Hematopoietic multipotent progenitor cell (in vitro differentiated cells): Measurements from ENCODE around the gene ARID5B. TPM values are rescaled to one million over a fixed set of nuclear protein-coding genes. Genes with fewer than 3 reads are reported as not detected.

Experiments used
- DNase-seq, 3 donors: peaks; one replicate each; pipeline ENCODE4 v3.0.0-alpha.2; 2011 to 2015; ENCODE audit warnings: low read depth in 2 of 3, low spot score in 2 of 3
- total RNA-seq: library from RNA; depleted of rRNA; stranded (reverse); fragments of >200 nt; gene quantifications from one replicate; pipeline ENCODE4 v1.2.3, GENCODE V29; 2012

ARID5B gene
- total RNA-seq, 1 donor, result 11.3 TPM

DNA sequence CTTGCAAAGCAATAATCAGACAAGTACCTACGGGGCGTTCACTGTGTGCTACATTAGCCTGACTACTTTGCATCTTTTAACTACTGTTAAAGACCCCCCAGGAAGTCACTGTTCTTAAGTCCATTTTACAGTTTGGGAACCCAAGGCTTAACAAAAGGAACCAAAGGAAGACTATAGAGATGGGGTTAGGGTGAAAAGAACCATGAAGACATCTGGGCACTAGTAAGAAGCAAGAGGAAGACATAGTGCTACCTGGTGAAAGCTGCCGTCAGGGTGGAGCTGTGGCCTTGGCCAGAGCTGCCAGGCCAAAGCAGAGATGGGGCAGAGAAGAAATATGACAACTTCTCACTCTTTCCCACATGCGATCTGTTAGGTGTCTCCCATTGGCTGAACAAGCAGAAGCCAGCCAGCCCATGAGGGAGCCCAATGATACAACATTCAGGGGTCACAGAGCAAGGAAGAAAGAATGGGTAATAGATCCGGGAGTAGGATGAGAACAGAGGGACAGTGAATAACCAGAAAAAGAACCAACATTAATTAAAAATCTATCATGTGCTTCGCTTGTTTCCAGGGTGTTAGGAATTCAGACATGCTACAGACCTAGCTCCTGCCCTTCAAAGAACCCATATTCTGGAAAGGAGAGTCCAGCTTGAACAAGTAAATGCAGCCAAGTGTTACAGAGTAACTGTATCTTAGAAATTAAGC is 85.4 kb downstream of the ARID5B start:
- no peak for DNase-seq

DNA sequence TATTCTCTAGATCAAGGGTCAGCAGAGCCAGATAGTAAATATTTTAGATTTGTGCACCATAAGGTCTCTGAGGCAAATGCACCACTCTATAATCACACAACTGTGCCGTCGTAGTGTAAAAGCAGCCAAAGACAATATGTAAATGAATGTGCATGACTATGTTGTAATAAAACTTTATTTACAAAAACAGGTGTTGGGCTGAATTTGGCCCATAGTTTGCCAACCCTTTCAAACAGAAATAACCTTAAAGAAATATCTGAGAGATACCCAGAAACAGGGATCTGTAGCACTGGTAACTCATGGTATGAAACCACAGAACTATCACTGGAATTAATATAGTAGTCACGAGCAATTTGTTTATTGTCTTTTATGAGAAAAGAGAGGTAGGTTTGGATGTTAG is 86.0 kb downstream of the ARID5B start:
- DNase-seq, result no peak

DNA sequence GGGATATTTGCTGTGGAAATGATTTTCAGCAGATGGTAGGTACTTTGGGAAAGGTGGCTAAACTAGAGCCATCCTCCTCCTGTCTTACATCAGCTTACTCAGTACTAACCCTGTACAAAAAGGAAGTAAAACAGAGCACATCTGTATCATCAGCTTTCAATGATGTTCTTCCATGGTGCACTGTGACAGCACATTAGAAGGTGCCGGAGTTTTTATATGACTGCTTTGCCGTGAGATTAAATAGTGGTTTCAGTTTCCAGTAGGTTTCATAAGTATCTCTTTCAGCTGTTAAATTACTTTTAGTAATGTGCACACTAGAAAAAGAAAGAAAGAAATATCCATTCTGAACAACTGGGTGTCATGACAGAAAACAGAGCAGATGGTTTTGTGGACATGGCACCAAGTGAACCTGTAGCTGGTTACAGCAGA is 86.5 kb downstream of the ARID5B start:
- DNase-seq, result peak in 1 of 3 donors; percentile 50

GRCh38 chr10:61989995-61990760 is 88.7 kb downstream of the ARID5B start:
- no peak for DNase-seq

GRCh38 chr10:61990761-61991135 is 89.2 kb downstream of the ARID5B start:
- DNase-seq, result no peak

DNA sequence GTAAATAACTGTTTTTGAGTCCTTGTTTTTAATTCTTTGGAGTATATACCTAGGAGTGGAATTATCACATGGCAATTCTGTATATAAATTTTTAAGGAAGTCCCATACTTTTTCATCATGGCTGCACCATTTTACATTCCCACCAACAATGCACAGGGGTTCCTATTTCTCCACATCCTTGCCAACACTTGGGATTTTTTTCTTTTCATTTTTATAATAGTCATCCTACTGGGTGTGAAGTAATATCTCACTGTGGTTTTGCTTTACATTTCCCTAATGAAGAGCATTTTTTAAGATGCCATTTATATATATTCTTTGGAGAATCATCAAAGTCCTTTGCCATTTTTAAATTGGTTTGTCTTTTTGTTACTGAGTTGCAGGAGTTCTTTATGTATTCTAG is 89.7 kb downstream of the ARID5B start:
- no peak for DNase-seq

- no peak for DNase-seq
These were observed 90.6 kb downstream of the ARID5B start for GRCh38 chr10:61992059-61992460.

DNA sequence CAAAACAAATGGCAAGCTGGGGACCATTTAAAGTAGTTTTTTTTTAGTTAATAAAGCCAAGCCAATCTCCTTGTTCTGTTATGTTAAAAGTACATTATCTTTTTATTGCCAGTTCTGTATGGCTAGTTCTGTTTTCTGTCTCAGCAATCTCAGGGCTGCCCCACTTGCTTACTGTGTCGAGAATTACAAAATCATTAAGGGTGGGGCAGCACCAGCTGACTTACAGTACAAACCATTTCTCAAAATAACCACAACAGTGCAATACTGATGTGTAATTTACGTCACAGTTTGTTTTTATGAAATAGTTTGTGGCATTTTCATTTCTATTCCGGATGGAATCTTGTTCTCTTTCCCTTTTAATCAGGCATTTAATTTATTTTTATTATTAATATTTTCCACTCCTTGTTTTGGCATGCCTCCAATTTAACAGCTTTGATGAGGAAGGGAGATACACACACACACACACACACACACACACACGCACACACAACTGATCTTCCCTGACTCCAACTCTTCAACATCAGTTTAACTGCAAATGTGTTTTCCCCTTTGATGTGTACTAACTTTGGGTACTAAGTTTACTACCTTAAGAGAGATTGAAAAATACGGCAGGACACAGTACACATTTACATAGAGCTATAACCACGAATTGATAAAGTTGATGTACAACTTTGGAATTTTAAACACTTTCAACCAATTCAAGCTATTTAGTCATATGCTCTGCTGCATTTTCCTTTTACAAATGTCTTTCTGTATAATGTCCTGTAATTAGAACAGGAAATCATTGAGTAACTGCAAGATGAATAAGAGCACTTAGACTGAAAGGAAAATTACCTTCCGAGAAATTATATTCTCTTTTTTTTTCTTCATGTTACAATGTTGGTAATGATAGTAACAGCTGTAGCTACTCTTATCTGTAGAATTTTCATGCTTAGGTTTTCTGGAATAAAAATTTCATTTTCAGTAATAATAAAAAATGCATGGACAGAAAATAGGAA is 91.5 kb downstream of the ARID5B start:
- peak; percentile 36 to 78 (median 50) for DNase-seq

GRCh38 chr10:61993711-61994401 is 92.4 kb downstream of the ARID5B start:
- DNase-seq, result peak in 1 of 3 donors; percentile 20

DNA sequence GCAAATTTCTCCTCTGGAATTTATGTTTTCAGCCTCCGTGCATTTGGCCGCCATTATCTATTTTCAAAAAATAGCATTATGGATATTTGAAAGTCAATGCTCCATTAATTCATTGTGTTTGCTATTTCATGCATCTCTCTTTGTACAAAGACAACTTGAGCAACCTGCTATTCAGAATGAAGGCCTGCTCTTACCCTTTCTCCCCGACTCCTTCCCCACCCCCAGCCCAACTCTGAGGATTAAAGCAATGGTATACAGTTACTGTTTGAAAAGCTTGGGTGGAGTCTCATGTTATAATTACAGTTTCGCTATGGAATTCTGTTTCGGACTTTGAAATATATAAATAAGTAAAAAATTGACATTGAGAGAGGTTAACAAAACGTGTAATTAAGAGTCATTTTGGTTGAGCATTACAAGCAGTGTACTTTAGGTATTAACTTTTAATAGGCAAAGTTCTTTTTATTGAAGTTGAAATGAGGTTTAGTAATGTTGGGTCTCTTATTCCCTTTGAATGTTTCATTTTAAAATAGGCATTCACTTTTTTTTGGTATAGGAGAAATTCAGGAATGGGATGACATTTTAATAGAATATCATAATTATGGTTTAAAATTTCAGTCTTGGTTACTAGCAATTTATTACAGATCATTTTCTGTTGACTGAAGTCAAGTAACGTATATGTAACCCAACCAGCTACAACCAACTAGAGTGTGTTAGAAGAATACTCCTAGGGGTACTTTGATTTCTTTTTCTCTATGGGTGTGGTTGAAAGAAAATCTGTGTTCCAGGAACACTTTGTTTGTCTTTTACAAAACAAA is 93.1 kb downstream of the ARID5B start:
- DNase-seq, result no peak

DNA sequence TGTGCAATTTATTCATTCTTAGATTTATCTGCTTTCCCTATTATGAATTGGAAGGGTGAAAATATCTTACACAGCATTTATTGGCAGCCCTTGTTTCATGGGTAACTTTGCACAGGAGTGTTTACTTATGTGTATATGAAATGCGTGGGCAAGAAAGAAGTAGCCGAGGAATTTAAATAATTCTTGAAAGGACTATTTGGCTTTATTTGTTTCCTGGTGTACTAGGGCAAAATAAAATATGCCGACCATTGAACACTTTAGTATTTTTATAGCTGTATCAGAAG is 93.7 kb downstream of the ARID5B start:
- no peak for DNase-seq

- DNase-seq, result no peak
These were observed 97.4 kb downstream of the ARID5B start for GRCh38 chr10:61998937-61999336.

DNA sequence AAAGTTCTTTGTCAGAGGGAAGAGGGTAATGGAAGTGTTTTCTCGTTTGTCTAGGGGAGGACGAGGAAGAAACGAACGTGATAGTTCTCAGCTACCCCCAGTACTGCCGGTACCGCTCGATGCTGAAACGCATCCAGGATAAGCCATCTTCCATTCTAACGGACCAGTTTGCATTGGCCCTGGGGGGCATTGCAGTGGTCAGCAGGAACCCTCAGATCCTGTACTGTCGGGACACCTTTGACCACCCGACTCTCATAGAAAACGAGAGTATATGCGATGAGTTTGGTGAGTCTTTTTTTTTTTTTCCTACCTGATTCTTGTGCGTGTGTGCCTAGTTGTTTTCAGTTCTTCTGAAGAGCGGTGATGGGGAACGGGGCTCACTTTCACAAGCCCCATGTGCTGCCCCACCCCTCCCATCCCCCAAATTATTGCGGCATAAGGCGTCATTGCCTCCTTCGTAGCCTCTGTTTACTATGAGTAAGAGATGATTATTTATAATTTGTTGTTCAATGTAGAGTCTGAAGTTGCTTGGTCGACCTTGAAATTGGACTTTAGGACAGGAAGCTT is 98.6 kb downstream of the ARID5B start:
- DNase-seq, result no peak

- DNase-seq, result no peak
These were observed 99.2 kb downstream of the ARID5B start for GRCh38 chr10:62000726-62001125.

- no peak for DNase-seq
These were observed 100.4 kb downstream of the ARID5B start for GRCh38 chr10:62001898-62002297.

DNA sequence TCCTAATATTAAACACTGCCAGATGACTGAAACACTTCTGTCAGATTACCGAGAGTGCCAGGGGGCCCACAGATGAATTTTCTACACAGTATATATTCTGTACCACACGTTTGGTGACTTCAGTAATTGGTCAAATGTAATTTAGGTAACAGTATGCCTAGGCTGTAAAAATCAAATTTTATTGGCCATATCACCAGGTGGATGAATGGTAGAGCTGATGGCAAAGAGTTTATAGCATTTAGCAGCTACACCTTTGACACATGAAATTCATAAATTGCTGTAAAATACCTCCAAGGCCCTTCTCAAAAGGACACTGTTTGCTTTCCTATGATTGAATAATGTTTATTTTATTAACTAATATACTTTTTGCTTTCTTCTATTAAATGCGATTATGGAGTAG is 101.3 kb downstream of the ARID5B start:
- DNase-seq, result no peak

GRCh38 chr10:62004042-62004441 is 102.5 kb downstream of the ARID5B start:
- no peak for DNase-seq

- DNase-seq, result no peak
These were observed 103.8 kb downstream of the ARID5B start for GRCh38 chr10:62005281-62005680.

- DNase-seq, result no peak
These were observed 104.2 kb downstream of the ARID5B start for GRCh38 chr10:62005687-62006086.

GRCh38 chr10:62007145-62007544 is 105.6 kb downstream of the ARID5B start:
- no peak for DNase-seq
